HG03558 (cell line): ENCODE data around the gene NPSR1.

Experiments used
- ATAC-seq: cut with Tn5 transposase; IDR thresholded peaks from one replicate; pipeline ENCODE4 v1.9.1; 2021; ENCODE audit warnings: moderate number of reproducible peaks; ENCODE audit not compliant: unreplicated experiment; ENCODE audit errors: extremely low read depth

Gene NPSR1

GRCh38 chr7:34719636-34720035 is 61.6 kb downstream of the NPSR1 start:
- ATAC-seq: no peak

- no peak for ATAC-seq
Observed at GRCh38 chr7:34720289-34720688, 62.3 kb downstream of the NPSR1 start.

- ATAC-seq: no peak
Observed at GRCh38 chr7:34723338-34723737, 65.3 kb downstream of the NPSR1 start.

- no peak for ATAC-seq
Observed at GRCh38 chr7:34723866-34724490, 66.0 kb downstream of the NPSR1 start.

GRCh38 chr7:34726221-34726620 is 68.2 kb downstream of the NPSR1 start:
- ATAC-seq: no peak

GRCh38 chr7:34727464-34727995 is 69.5 kb downstream of the NPSR1 start:
- no peak for ATAC-seq

GRCh38 chr7:34728156-34728555 is 70.1 kb downstream of the NPSR1 start:
- ATAC-seq: no peak

- no peak for ATAC-seq
Observed at GRCh38 chr7:34734771-34735170, 76.8 kb downstream of the NPSR1 start.

GRCh38 chr7:34735526-34735925 is 77.5 kb downstream of the NPSR1 start:
- ATAC-seq: no peak

- no peak for ATAC-seq
Observed at GRCh38 chr7:34739651-34740300, 81.8 kb downstream of the NPSR1 start.

- no peak for ATAC-seq
Observed at GRCh38 chr7:34740840-34741239, 82.8 kb downstream of the NPSR1 start.

- no peak for ATAC-seq
Observed at GRCh38 chr7:34747176-34747781, 89.3 kb downstream of the NPSR1 start.

GRCh38 chr7:34747867-34748727 is 90.1 kb downstream of the NPSR1 start:
- ATAC-seq: no peak

- ATAC-seq: no peak
Observed at GRCh38 chr7:34748728-34749089, 90.7 kb downstream of the NPSR1 start.

- ATAC-seq: no peak
Observed at GRCh38 chr7:34749446-34749845, 91.4 kb downstream of the NPSR1 start.

GRCh38 chr7:34750209-34750608 is 92.2 kb downstream of the NPSR1 start:
- ATAC-seq: no peak

- ATAC-seq: no peak
Observed at GRCh38 chr7:34750636-34751035, 92.6 kb downstream of the NPSR1 start.

- no peak for ATAC-seq
Observed at GRCh38 chr7:34751725-34752643, 94.0 kb downstream of the NPSR1 start.

GRCh38 chr7:34752929-34753328 is 94.9 kb downstream of the NPSR1 start:
- no peak for ATAC-seq

- ATAC-seq: no peak
Observed at GRCh38 chr7:34755008-34755407, 97.0 kb downstream of the NPSR1 start.
